ENCODE data around the gene DNAJB6. TPM values are rescaled to one million over a fixed set of nuclear protein-coding genes. Genes with fewer than 3 reads are reported as not detected.

DNAJB6 gene
- total and polyA plus RNA-seq, 7 experiments from 2014 or later = 79.8 to 219 (median 114) TPM

DNA sequence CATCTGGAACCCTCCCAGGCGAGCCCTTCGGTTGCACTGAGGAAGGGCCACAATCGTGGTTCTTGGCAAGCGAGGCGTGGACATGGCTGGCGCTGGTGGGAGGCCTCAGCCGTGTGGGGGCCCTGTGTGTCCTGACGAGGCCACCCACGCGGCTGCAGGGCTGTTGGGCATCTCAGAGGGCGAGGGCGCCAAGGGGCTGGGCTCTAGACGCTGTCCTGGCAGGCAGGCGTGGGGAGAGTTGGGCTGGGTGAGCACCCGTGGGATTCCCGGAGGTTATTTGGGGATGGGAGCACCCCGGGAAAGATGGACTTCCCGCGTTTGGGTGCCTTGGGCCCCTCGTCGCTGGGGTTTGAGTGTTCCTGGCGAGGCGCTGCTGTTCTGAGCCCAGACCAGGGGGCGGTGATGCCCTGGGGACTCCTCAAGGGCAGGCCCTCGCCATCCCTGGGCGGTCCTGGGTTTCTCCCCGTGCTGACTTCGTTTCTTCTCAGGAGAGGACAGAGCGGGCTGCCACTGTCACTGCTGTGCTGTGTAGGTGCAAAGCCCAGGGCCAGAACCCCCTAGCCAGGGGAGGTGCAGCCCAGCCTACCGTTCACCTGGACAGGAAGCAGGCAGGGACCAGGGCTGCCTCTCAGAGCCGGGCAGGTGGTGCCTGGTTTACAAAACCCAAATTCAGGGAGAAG, 87.2 kb downstream of the DNAJB6 start:
- CTCF ChIA-PET = no interaction called here
- no peak for ATAC-seq

DNA sequence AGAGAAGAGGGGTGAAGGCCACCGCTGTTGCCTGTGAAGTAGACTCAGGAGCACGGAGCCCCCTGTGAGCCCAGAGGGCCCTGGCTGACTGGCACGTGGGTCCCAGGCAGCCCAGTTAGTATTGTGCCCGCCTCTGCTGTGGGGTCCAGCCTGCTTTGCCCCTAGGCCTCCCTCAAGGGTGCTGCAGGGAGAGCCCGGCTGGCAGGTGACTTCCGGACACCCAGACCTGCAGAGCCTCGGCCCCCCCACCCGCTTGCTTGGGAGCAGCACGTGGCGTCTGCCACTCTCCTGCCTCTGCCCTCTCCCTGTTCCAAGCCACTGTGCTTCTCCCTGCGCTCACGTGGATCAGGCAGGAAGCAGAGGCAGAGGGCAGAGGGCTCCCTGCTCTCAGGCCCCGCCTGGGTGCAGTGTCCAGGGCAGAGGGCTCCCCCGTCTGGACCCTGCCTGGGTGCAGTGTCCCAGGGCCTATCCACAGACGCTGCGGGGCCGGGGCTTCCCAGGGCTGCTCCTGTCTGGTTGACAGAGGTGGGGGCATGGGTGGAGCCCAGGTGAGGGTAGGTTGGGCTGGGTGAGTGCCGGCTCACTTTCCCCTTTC, 88.4 kb downstream of the DNAJB6 start:
- Histone ChIP-seq H3K36me3 (ENCODE audit: control insufficient read depth in 2 of 3, insufficient read depth in 3 of 3, low read length in 3 of 3) (no peaks in the 10 kb centered on the region), H3K4me3 (ENCODE audit: low read length) (no peak overlapping the region), H3K4me1 (ENCODE audit: control insufficient read depth in 2 of 2, insufficient read depth in 2 of 2, low read length in 2 of 2) (no peaks in the 10 kb centered on the region), H3K27me3 (ENCODE audit: control insufficient read depth in 2 of 2, insufficient read depth in 2 of 2, low read length in 2 of 2) (no peaks in the 10 kb centered on the region), H3K9me3 (ENCODE audit: control insufficient read depth in 2 of 3, low read length in 3 of 3) (no peaks in the 10 kb centered on the region), H3K27ac (ENCODE audit: low read depth, low read length) (no peak overlapping the region)
- no peaks in the 10 kb centered on the region for H3K9me3 Mint-ChIP-seq
- CTCF ChIA-PET = no interaction called here
- no peaks in the 10 kb centered on the region for H3K4me1 Mint-ChIP-seq
- H3K27ac Mint-ChIP-seq = no peak overlapping the region
- peaks cover 0 to 5% (median 0%) of the 10 kb centered on the region in 5 donors for H3K36me3 Mint-ChIP-seq
- intact Hi-C loops (cut with micrococcal nuclease) = no loop called here
- DNase-seq (no peak), ATAC-seq (peak; percentile 26)
- no peak overlapping the region for H3K4me3 Mint-ChIP-seq
- POLR2A ChIA-PET = no interaction called here
- H3K27me3 Mint-ChIP-seq = no peaks in the 10 kb centered on the region

More for the DNA sequence above, 87.2 kb downstream of the DNAJB6 start:
- H3K27me3 Mint-ChIP-seq = no peaks in the 10 kb centered on the region
- Histone ChIP-seq H3K9me3 (ENCODE audit: control insufficient read depth in 2 of 3, low read length in 3 of 3) (no peaks in the 10 kb centered on the region), H3K27ac (ENCODE audit: low read depth, low read length) (no peak overlapping the region), H3K36me3 (ENCODE audit: control insufficient read depth in 2 of 3, insufficient read depth in 3 of 3, low read length in 3 of 3) (no peaks in the 10 kb centered on the region), H3K4me3 (ENCODE audit: low read length) (no peak overlapping the region), H3K4me1 (ENCODE audit: control insufficient read depth in 2 of 2, insufficient read depth in 2 of 2, low read length in 2 of 2) (no peaks in the 10 kb centered on the region), H3K27me3 (ENCODE audit: control insufficient read depth in 2 of 2, insufficient read depth in 2 of 2, low read length in 2 of 2) (no peaks in the 10 kb centered on the region)
- DNase-seq = no peak
- H3K27ac Mint-ChIP-seq = no peak overlapping the region
- H3K4me1 Mint-ChIP-seq = peaks cover 0 to 2% (median 0%) of the 10 kb centered on the region in 7 donors
- H3K9me3 Mint-ChIP-seq = no peaks in the 10 kb centered on the region
- intact Hi-C loops (cut with micrococcal nuclease) = no loop called here
- POLR2A ChIA-PET = no interaction called here
- H3K4me3 Mint-ChIP-seq = no peak overlapping the region
- H3K36me3 Mint-ChIP-seq = peaks cover 0 to 5% (median 0%) of the 10 kb centered on the region in 5 donors

DNA sequence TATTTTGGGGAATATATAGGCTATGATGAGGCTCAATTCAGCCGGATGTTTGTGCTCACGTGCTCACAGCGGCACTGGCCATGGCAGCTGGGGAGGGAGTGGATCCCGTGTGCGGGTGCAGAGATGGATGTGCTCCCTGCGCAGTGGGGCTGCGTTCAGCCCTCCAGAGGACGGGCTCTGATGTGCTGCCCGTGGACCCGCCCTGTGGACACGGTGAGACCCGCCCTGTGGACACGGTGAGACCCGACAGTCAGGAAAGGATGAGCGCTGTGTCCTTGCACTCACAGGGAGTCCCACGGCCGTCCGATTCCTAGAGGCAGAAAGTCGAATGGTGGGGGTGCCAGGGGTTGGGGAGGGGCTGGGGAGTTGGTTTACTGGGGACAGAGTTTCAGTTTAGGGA, 89.0 kb downstream of the DNAJB6 start:
- Histone ChIP-seq H3K27me3 (ENCODE audit: control insufficient read depth in 2 of 2, insufficient read depth in 2 of 2, low read length in 2 of 2) (no peaks in the 10 kb centered on the region), H3K27ac (ENCODE audit: low read depth, low read length) (no peak overlapping the region), H3K36me3 (ENCODE audit: control insufficient read depth in 2 of 3, insufficient read depth in 3 of 3, low read length in 3 of 3) (no peaks in the 10 kb centered on the region), H3K4me3 (ENCODE audit: low read length) (no peak overlapping the region), H3K4me1 (ENCODE audit: control insufficient read depth in 2 of 2, insufficient read depth in 2 of 2, low read length in 2 of 2) (no peaks in the 10 kb centered on the region), H3K9me3 (ENCODE audit: control insufficient read depth in 2 of 3, low read length in 3 of 3) (no peaks in the 10 kb centered on the region)
- ATAC-seq (no peak), DNase-seq (no peak)
- H3K4me1 Mint-ChIP-seq = peaks cover 0 to 2% (median 0%) of the 10 kb centered on the region in 7 donors
- CTCF ChIA-PET = no interaction called here
- no peaks in the 10 kb centered on the region for H3K9me3 Mint-ChIP-seq
- no peaks in the 10 kb centered on the region for H3K27me3 Mint-ChIP-seq
- no peak overlapping the region for H3K4me3 Mint-ChIP-seq
- POLR2A ChIA-PET = no interaction called here
- no peak overlapping the region for H3K27ac Mint-ChIP-seq
- H3K36me3 Mint-ChIP-seq = peaks cover 0 to 5% (median 0%) of the 10 kb centered on the region in 5 donors
- intact Hi-C loops (cut with micrococcal nuclease) = no loop called here

DNA sequence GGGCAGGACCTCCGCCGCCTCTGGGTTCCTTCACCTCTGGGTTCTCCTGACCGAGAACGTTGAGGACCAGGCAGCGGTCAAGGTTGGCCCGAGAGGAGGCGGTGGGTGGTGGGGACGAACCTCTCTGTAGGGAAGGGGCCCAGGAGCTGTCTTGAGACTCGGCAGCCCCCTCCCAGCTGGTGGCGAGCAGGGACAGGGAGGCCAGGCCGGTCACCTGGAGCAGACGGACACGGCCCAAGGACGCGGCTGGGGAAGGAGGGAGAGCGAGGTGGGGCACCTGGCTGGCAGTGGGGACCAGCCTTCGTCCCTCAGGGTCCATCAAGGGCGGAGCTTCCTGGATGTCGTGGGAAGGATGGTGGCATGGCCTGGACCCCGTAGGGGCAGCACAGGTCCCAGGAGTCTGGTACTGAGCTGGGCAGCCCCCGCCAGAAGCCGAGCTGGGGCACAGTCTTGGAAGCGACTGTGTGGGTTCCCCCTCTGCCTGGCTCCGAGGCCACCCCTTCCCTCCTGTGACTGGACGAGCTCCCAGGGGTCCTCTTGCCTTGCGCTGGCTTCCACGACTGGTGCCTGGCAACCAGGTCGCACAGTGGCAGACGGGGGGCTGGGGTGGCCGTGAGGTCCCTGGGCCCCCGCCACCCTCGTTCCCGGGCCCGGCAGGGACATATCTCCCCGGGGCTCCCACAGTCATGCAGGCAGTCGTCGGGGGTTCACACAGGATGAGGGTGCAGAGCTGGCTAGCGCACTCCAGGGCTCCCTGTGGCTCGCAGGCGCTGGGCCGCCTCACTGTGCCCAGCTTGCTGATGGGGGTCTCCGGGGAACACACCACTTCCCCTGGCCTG, 89.9 kb downstream of the DNAJB6 start:
- ATAC-seq (no peak), DNase-seq (no peak)
- ChIA-PET CTCF (no interaction called here), POLR2A (no interaction called here)
- no peaks in the 10 kb centered on the region for H3K9me3 Mint-ChIP-seq
- Histone ChIP-seq H3K4me1 (ENCODE audit: control insufficient read depth in 2 of 2, insufficient read depth in 2 of 2, low read length in 2 of 2) (no peaks in the 10 kb centered on the region), H3K27me3 (ENCODE audit: control insufficient read depth in 2 of 2, insufficient read depth in 2 of 2, low read length in 2 of 2) (no peaks in the 10 kb centered on the region), H3K36me3 (ENCODE audit: control insufficient read depth in 2 of 3, insufficient read depth in 3 of 3, low read length in 3 of 3) (no peaks in the 10 kb centered on the region), H3K27ac (ENCODE audit: low read depth, low read length) (no peak overlapping the region), H3K9me3 (ENCODE audit: control insufficient read depth in 2 of 3, low read length in 3 of 3) (no peaks in the 10 kb centered on the region), H3K4me3 (ENCODE audit: low read length) (no peak overlapping the region)
- intact Hi-C loops (cut with micrococcal nuclease) = no loop called here
- H3K4me1 Mint-ChIP-seq = peaks cover 0 to 2% (median 0%) of the 10 kb centered on the region in 7 donors
- H3K27ac Mint-ChIP-seq = no peak overlapping the region
- peaks cover 0 to 5% (median 0%) of the 10 kb centered on the region in 5 donors for H3K36me3 Mint-ChIP-seq
- H3K4me3 Mint-ChIP-seq = no peak overlapping the region
- H3K27me3 Mint-ChIP-seq = no peaks in the 10 kb centered on the region

DNA sequence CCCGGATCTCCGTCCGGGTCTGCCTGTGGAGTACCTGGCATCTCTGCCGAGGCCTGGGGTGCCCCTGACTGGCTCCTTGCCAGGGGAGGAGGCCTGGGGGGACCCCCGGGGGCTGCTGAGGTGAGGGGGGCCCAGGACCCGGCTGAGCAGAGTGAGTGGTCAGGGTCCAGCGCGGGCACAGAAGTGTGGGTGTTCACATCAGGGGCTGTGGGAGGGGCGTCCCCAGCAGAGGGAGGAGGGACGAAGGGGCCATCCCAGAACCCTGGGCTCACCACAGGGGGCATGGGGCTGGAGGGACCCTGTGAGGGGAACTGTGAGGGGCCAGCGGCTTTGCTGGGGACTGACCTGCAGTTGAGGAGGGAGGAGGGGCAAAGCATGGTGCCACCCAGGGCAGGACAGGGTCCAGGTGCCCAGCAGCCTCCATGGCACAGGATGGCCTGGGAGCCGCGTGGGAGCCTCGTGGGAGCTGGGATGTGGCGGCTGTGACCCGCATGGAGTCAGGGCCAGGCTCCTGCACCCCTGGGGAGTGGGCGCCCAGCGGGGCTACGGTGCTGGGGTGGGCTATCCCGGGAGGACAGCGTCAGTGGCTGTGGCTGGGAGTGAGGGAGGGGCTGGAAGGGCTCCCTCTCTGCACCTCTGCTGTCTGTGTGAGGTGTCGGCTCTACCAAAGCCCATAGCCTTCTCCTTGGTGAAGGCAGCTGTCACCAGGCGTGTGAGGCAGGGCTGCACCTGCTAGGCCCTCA, 91.2 kb downstream of the DNAJB6 start:
- H3K36me3 ChIP-seq (ENCODE audit: control insufficient read depth in 2 of 3, insufficient read depth in 3 of 3, low read length in 3 of 3) = no peaks in the 10 kb centered on the region
- no peak for DNase-seq
- H3K36me3 Mint-ChIP-seq = peaks cover 0 to under 1% (median 0%) of the 10 kb centered on the region in 5 donors
- intact Hi-C loops (cut with micrococcal nuclease) = no loop called here
- peaks cover 0 to under 1% (median 0%) of the 10 kb centered on the region in 5 donors for H3K27me3 Mint-ChIP-seq
- ATAC-seq = no peak
- no peak overlapping the region for H3K4me3 ChIP-seq (ENCODE audit: low read length)
- no peaks in the 10 kb centered on the region for H3K9me3 ChIP-seq (ENCODE audit: control insufficient read depth in 2 of 3, low read length in 3 of 3)
- H3K9me3 Mint-ChIP-seq = no peaks in the 10 kb centered on the region
- H3K4me1 Mint-ChIP-seq = peaks cover 3 to 9% (median 8%) of the 10 kb centered on the region in 7 donors
- H3K27ac Mint-ChIP-seq = no peak overlapping the region
- CTCF ChIA-PET = no interaction called here
- POLR2A ChIA-PET = no interaction called here
- no peak overlapping the region for H3K4me3 Mint-ChIP-seq
- H3K27me3 ChIP-seq (ENCODE audit: control insufficient read depth in 2 of 2, insufficient read depth in 2 of 2, low read length in 2 of 2) = no peaks in the 10 kb centered on the region
- peaks cover 0 to 8% of the 10 kb centered on the region in 2 donors for H3K4me1 ChIP-seq (ENCODE audit: control insufficient read depth in 2 of 2, insufficient read depth in 2 of 2, low read length in 2 of 2)
- no peak overlapping the region for H3K27ac ChIP-seq (ENCODE audit: low read depth, low read length)

DNA sequence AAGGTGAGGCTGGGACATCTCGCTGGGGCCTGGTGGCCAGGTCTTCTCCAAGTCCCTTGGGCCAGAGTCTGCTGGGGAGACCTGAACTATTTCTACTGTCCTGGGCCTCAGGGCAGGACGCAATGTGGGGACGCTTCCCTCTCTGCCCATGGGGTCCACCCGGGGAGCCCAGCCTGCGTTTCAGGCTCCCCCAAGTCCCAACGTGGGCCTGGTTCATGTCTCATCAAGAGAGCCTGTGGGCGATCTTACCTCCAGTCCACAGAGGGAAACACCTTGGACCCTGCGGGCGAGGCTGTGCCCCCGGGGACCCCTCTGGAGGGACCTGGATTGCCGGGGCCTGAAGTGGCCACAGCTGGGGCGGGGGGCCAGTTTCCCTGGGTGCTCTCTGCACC, 91.7 kb downstream of the DNAJB6 start:
- no peak overlapping the region for H3K27ac ChIP-seq (ENCODE audit: low read depth, low read length)
- Mint-ChIP-seq H3K9me3 (no peaks in the 10 kb centered on the region), H3K36me3 (no peaks in the 10 kb centered on the region), H3K27ac (no peak overlapping the region), H3K27me3 (peaks cover 0 to 3% (median 0%) of the 10 kb centered on the region in 5 donors), H3K4me1 (peaks cover 9 to 15% (median 14%) of the 10 kb centered on the region in 7 donors), H3K4me3 (no peak overlapping the region)
- no peaks in the 10 kb centered on the region for H3K27me3 ChIP-seq (ENCODE audit: control insufficient read depth in 2 of 2, insufficient read depth in 2 of 2, low read length in 2 of 2)
- ATAC-seq = no peak
- peaks cover 0 to 12% of the 10 kb centered on the region in 2 donors for H3K4me1 ChIP-seq (ENCODE audit: control insufficient read depth in 2 of 2, insufficient read depth in 2 of 2, low read length in 2 of 2)
- POLR2A ChIA-PET = no interaction called here
- CTCF ChIA-PET = no interaction called here
- DNase-seq = no peak
- no peak overlapping the region for H3K4me3 ChIP-seq (ENCODE audit: low read length)
- no peaks in the 10 kb centered on the region for H3K36me3 ChIP-seq (ENCODE audit: control insufficient read depth in 2 of 3, insufficient read depth in 3 of 3, low read length in 3 of 3)
- intact Hi-C loops (cut with micrococcal nuclease) = no loop called here
- no peaks in the 10 kb centered on the region for H3K9me3 ChIP-seq (ENCODE audit: control insufficient read depth in 2 of 3, low read length in 3 of 3)

Measured in naive thymus-derived CD4-positive, alpha-beta T cell (primary cell).